Measurements from ENCODE around the gene ARID1B.
A peak's percentile ranks its signal among the peaks of the same experiment; 100 is the strongest.

ARID1B gene

DNA sequence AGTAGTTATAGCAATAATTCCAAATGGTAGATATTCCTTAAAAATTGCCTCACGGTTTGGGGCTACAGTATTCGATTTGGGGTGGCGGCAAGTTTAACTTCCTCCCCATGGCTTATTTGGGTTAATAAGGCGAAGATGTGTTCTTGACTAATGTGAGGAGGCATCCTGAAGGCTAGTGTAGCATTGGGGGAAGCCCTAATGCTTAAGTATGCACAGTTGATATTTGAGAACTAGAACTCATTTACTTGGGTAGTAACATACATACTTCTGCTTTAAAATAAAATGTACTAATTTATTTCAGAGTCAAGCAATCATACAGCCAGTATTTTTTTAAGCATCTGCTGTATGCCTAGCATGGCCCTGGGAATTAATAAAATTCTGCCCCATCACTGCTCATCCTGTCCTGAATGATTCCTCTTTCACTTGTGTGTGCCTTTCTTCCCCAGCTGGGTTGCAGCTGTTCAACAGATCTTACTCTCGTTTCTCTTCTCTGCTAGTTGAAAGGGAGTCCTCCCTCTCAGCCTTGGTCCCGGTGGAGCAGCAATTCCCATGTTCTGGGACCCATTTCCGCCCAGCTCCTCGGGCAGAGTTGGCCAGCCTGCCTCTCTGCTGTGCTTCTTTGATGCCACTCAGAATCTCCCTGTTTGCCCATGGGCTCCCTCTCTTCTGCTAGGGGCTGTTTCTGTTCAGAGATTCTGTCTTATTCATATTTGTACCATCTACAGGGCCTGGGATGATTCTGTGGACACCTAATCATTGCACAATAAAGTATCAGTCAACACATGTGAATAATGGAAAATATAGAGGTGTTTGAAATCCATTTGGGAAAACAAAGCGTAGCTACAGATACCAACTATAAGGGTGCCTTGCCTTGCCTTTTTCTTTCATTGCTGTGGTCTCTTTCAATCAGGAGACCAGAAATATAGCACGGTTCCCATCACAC lies 104.8 kb downstream of the ARID1B start:
- no peak for DNase-seq

DNA sequence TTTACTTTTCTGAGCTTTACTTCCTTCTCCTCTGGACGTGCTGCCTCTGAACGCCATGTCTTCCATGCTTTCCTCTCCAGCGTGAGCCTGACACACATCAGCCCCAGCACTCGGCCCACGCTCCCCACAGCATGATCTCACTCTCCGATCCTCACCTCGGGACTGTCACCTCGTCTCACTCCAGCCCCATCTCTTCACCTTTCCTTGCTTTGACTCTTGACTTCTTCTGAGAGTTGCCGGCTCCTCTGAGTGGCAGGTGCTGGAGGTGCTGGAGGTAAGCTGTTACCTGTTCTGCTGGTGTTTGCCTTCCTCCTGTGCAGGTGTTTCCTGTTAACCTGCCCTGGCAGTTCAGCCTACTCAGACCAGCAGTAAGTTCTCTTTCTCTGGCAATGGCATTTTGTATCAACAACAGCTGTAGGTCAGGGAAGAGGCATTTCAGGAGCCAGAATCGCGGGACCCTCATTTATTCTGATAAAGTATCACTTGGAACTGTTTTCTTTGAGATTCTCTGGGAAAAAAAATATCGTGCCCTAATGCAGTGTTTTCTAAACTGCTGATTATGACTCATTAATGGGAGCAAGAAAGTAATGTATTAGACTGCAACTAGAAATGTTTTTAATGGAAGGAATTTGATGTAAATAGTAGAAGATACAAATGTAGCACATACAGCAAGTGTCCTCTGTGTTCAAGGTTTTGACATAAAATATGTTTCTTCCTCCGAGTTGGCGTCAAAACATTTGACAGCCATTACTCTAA lies 106.5 kb downstream of the ARID1B start:
- no peak for DNase-seq

DNA sequence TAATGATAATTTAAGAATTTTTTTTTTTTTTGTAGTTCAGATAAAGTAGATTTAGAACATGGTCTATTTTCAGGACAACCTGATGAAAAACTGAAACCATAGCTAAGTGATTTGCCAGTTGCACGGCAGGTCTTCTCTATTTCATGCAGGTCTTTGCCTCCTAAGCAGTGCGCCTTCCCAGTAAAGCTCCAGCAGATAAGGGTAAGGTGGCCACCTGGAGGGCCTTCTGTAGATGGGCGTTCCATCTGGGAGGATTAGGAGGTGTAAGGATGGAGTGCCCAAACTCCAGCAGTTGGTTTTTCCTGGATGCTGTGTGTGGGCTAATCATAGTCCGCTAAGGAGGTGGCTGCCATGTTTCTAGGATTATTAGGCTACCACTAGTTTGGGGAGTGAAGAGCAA lies 107.1 kb downstream of the ARID1B start:
- no peak for DNase-seq

DNA sequence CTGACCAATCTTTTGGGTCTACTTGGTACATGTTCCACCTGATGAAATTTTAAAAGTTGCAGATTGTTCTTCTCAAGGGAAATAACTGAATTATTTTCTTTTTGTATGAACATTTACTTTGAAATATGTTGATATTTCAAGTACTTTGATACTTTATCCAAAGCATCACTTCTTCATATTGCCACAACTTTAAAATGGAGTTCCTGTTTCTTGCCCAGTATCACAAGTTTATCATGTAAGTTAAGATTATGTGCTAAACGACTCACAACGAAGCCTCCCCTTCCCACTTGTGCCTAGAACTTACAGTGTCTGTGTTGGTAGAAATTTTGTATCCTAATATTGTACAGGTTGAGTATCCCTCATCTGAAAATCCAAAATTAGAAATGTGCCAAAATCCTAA lies 108.4 kb downstream of the ARID1B start:
- no peak for DNase-seq

DNA sequence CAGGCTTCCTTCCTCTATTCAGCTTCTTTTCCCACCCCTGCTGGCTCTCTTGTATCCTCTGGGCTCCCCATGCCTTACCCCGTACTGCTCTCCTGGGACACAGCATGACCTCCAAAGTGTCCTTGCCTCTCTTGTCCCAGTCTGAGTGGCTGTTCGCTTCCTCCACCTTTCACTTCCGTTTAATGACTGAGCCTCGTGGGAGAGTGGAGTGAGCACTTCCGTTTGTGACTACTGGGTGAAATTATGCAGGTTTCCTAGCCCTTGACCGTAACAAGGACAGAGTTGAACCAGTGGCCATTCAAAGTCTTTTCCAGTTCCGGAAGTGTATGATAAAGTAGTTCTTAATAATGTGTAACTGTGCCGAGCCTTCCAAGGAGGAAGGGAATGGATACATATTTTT lies 109.2 kb downstream of the ARID1B start:
- DNase-seq, result peak; percentile 8

DNA sequence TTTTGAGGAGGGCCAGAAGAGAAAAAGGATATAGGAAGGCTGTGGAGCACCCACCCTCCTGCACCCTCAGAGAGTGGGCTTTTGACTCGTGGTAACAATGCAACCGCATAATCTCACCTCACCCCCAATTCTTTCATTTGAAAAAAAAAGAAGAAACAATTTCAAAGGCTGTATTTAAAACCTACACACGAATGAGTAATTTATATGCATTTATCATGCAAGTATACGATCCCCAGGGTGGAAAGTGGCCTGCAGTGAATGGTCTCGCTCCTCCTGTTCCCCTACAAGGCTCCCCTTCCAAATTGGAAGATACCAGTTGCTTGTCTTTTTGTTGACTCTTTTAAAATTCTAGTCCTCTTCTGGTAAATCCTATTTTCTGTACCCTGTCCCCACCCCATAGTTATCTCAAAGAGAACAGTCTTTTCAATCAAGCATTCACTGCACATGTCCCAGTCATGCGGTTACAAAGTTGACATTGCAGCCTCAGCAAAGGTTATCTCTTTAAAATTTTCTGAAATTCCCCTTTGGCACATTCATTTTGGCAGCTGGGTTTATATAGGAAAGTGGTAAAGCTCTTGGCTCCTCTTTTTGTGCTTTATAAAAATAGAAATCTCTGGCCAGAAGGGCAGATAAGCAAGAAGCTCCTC lies 110.6 kb downstream of the ARID1B start:
- DNase-seq, result no peak

DNA sequence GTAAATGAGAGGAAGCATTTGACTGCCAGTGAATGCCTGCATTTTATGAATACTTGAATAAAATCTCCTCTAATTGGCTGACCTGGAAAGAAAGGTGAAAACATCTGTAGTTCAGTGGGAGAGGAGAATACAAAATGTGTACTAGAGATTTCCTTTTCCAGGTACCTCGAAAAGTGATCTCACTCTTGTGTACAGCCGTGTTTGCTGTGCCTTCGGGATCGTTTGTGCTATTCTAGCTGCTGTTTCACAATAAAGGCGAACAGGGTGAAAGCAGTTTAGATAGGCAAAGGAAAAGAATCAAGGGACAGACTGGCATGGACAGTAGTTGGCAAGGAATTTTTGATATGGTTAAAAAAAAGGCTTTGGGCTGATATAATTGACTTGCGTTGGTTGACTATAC lies 112.3 kb downstream of the ARID1B start:
- DNase-seq, result no peak

DNA sequence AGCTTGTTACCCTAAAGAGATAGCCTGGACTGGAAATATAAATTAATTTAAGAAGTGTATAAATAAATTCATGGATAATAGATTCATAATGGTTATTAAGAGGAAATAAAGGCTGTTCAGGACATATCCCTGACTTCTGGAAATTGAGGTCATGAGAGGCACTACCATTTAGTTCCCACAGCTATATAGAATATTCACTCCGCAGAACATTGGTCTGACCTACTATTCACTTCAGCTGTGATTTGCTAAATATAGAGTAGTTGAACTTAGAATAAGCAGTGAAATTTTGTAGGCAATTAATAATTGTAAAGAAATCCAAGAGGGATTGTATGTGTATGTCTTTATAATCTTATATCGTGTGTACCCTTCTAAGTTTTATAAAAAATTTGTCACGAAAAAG lies 112.8 kb downstream of the ARID1B start:
- DNase-seq, result no peak

DNA sequence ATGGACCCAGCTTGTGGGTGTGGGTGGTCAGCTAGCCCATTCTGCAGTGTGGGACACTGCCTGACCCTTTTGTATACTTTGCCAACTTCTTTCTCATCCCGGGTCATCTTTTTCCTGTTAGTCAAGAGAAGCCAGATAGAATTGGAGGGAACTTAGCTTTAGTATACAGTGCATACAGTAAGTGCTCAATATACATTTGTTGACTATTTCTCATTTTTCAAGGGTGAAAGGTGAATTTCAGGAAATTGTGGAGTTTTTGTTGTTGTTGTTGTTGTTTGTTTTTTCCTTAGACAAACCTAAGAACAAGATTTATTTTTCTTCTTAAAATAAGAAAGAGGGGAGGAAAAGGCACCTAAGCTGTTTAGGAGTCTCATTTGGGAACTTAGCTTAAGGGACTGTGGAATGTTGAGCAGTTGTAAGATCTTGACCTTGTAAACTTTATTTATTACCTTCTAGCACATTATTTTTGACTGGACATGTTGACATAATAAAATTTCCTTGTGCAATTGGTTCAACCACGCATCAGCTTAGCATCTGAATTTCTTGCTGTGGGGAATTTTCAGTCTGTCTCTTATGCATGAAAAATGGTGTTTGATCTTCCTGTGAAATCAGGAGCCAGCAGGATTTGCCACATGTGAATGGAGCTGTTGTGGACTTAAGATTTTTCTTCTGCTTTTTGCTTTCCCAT lies 113.6 kb downstream of the ARID1B start:
- no peak for DNase-seq

DNA sequence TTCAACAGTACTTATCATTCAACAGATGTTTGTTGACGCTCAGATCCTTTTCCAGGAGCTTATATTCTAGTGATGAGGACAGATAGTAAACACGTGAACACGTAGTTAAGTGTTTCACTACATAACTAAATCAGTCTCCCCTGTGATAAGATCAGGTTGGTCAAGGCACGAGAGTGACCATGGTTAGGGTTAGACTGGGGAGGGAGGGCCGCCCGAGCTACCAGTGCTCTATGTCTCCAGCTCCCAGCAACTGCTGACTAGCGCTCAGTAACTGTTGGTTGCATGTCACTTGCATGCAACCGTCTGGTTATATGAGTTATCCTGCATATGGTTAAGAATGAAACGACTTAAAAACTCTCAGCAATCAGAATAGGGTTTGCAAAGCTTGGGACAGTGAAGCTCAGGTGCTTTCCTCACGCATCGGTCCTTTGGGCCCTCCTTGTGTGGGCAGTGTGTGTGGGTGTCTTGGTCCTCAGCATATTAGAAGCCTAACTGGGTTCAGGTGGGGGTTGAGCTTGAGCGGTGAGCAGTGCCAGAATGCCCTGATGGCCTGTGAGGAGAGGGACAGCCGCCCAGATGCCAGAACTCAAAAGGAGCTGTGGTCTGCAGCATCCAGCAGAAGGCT lies 120.8 kb downstream of the ARID1B start:
- DNase-seq, result no peak

DNA sequence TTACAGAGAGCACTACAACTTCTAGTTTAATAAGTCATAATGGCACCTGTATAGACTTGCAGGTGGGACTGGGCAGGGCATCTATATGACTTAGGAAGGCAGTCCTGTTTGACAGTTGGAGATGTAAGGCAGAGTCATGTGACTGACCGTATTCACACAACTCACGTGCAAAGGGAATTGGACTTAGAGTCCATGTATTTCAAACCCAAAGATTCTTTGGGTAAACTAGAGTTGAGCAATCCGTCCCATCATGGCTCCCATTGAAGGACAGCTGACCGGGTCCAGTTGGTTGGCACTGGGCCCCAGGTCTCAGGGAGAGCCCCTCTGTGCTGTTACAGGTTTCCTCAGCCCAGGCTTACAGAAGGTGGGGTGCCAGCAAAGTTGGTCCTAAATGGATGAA lies 121.9 kb downstream of the ARID1B start:
- DNase-seq, result no peak

DNA sequence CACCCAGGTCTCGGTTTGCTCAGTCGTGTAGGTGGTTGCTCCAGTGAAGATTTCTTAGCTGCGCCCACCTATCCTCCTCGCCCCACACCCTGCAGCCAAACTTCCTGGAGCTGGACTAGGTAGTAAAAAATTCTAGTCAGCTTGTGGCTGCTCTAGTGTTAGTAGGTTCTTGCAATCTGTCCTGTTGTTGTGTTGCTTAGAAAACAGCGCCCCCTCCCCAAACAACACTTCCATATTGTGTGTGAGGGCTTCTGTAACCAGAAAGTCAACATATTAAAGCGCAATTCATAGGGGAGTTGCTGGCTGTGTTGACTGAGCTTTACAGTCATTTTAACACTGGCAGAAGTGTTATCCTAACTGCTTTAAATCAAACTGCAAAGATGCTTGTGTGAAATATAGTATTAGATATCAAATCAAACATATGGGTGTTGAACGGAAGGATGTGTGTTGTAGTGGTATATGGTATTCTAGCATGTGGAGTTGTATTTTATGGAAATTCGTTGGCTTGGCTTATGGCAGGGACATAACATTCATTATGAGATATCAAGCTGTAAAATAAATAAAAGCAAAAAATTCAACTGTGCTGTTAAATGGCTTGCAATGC lies 122.5 kb downstream of the ARID1B start:
- DNase-seq, result no peak

DNA sequence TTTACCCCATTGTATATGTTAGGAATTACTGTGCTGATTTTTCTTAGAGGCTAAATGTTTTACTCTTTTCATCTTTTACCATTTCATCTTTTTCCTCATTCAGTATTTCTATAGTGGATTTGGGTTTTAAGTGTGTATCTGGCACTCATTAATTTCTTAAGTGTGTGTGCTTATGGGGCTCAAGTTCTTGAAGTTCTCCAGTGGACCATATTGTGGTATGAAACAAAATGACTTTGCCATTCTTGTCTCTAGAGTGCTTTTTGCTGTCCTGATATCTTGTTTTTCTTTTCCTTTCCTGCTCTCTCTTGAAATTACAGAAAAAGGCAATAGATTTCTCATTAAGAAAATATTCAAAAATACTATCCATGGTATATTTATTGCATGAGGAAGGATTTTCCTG lies 123.1 kb downstream of the ARID1B start:
- DNase-seq, result no peak

DNA sequence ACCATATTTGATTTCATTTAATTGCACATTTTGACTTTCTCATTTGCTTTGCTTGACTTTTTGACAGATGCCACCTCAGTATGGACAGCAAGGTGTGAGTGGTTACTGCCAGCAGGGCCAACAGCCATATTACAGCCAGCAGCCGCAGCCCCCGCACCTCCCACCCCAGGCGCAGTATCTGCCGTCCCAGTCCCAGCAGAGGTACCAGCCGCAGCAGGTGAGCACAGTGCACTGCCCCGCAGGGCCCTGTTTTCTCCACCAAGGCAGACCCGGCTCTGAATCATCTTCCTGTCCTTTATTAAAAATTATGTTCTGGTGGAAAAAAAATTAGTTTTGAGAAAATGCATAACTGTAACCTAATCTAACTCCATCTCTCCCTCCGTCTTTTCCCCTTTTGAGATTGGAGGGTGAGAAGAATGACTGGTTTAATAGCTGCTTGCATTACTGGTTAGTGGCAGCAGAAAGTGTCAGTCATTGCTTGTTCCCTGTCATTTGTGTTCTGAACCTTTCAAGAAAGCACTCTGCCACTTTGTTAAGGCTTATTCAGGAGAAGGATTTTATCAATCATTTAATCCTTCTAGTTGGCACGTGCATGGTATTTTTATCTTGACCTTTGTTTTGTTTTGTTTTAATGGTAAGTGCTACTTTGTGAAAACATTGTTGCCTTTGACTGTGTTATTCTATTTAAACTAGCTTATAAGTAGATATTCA lies 124.3 kb downstream of the ARID1B start:
- no peak for DNase-seq

DNA sequence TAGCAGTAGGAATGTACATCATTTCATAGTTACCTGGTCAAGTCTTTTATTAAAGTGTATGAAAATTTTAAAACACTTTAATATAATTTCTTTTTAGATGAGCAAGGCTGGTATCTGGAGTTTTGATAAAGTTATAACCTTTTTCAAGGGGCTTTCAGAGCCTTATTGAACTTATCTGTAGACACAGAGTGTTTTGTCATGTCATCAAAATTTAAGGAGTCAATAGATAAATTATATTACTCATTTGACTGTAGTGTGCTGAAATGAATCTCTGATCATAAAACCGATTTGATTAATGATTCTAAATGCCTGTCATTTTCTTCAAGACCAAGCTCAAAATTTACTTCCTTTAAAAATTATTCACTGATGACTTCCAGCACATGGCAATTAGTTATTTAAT lies 125.6 kb downstream of the ARID1B start:
- no peak for DNase-seq

DNA sequence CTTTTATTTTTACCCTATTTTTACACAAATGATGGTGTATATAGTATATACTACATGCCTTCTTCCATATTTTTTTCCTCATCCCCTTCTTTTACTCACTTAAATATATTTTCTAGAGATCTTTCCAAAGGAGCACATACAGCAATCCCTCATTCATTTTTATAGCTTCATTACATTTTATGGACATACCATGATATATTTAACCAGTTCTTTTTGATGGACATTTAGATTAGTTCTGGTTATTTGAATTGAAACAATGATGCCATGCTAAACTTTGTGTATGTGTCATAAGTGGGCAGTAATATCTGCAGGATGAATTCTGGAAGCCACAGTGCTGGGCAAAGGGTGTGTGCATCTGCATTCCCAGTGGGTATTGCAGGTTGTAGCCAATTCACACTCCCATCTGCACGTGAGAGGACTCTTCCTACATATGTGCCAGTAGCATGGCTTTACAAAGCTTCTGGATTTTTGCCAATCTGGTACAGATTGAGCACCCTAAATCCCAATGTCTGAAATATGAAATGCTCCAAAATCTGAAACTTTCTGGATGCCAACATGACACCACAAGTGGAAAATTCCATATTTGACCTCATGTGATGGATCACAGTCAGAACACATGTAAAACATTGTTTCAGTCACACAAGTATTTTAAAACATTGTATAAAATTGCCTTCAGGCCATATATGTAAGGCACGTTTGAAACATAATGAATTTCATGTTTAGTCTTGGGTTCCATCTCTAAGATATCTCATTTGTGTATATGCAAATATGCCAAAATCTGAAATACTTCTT lies 127.2 kb downstream of the ARID1B start:
- DNase-seq, result no peak

DNA sequence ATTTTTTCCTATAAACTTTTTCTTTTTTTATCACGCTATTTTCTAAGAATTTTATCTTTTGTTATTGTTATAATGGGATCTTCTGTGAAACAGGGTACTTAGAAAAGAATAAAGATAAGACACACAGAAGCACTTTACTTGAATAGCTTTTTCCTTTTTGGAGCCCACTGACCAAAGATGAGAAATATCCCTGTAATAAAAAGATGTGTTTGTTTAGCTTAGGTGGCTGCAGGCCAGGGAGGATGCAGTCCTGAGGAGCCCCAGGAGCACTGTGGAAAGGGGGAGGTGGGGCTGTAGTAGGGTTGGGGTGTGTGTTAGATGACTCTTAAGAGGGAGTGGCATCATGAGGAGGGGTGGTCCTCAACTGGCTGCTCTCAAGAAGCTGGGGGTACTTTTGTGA lies 128.6 kb downstream of the ARID1B start:
- no peak for DNase-seq

DNA sequence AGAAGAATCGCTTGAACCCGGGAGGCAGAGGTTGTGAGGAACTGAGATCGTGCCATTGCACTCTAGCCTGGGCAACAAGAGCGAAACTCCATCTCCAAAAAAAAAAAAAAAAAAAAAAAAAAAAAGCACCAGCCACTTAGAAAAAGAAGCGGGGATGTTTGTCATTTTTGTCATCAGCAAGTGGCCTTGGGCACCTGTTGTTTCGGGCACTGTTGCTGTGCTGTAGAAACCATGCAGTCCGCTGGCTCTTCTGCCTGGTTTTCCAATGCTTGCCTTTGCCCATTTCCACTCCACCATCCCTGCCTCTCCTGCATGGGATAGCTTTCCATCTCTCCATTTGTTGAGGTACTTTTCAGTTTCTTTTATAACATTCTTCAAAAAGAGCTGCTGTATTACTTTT lies 129.3 kb downstream of the ARID1B start:
- DNase-seq, result no peak

DNA sequence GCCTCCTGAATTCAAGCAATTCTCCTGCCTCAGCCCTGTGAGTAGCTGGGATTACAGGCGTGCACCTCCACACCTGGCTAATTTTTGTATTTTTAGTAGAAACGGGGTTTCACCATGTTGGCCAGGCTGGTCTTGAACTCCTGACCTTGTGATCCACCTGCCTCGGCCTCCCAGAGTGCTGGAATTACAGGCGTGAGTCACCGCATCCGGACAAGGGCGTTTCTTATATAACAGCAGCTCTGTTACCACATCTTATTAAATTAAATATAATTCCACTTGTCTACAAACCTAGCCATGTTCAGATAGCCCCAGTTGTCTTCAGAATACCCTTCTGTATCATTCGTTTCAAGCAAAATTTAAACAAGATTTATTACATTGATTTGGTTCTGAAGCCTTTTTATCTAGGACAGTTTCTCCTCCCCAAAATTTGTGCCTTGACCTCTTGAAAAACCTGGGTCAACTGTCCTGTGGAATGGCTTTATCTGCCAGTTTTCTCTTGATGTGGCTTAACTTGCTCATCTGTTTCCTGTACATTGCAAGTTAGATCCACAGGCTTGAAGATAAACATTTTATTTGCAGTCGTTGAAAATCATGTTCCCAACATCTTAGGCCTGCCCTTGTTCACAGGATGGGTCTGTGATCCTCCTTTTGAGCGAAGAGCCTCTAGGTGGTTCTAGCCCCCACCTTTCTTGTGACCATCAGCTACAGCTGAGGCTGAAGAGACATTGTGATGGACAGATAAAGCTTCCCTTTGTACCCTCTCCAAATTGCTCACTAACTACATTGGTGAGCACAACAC lies 132.2 kb downstream of the ARID1B start:
- no peak for DNase-seq

DNA sequence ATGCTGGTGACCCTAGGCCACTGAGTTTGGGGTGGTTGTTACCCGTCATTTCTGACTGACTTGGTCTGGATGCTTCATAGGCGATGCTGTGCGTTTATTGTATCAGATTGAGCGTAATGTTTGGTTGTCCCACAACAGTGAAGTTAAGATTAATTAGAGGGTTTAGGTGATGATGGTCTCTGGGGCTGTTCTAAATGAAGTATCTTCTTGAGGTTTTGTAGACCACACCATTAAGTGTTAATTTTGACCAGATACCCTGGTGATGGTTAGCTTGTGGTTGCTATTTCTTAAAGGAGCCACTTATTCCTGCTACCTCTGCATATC lies 132.8 kb downstream of the ARID1B start:
- DNase-seq, result no peak

Data from activated CD4-positive, alpha-beta T cell treated with anti-CD3 and anti-CD28 coated beads, Interleukin-2, amount 50 U/mL, for 16 hours (primary cell).